GM03348 (cell line): Measurements from ENCODE around the gene DCUN1D1.
"Not testable (repeated sequence)": the region's sequence is repeated elsewhere in the genome, so short reads cannot be mapped to it uniquely, and the experiment has no call there.

Experiments used
- DNase-seq: peaks from one replicate; pipeline ENCODE4 v3.0.0; 2012; ENCODE audit warnings: low spot score

The DCUN1D1 gene

DNA sequence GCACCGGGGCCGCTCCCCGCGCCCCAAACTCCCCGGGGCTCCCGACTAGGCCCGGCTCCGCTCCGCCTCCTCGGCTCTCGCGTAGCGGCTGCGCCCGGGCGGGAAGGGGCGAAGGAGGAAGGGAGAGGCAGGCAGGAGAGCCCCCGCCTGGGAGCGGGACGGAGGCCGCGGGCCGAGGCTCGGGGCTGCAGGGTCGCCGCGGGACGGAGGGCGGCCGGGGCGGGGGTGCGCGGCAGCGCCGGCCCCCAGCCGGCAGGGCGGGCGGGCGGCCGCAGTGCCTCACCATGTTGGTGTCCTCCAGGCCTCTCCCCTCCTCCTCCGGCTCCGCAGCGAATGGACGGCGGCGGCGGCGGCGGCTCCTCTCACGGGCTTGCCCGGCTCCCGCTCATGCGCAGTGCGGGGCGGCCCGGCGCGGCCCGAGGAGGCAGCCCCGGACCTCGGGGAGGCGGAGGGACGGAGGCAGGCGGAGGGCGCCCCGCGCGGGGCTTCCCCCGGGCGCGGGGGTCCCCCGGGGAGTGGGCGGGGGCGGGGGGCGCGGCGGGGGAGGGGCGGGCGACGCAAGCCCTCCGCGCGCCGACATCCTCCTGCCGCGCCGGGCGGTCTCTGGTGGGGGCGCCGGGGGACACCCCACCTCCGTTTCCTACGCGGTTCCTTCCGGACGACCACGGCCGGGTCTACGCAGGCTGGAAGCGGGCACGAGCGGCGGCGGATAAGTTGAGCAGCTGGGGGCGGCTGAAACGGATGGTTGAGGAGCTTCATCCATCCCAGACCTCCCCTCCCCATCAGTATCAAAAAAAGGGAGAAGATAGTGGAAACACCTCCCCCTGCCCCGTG is at the start of gene DCUN1D1:
Gene DCUN1D1 (minus strand): TSS at position 335 of the 834 bp plus-strand sequence. CDS start 49 bp downstream, at position 286.
- peak; percentile 99 for DNase-seq

- no peak for DNase-seq
Observed at GRCh38 chr3:183028416-183028815, 48.1 kb upstream of the DCUN1D1 start.

DNA sequence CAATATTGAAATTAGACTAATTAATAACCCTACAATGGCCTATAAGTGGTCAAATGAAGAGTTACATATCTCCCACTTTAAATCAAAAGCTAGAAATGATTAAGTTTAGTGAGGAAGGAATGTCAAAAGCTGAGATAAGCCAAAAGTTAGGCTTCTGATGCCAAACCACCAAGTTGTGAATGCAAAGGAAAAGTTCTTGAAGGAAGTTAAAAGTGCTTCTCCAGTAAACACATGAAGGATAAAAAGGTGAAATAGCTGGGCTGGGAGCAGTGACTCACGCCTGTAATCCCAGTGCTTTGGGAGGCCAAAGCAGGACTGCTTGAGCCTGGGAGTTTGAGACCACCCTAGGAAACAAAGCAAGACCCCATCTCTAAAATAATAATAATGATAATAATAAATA is 46.9 kb upstream of the DCUN1D1 start:
- DNase-seq, result no peak

DNA sequence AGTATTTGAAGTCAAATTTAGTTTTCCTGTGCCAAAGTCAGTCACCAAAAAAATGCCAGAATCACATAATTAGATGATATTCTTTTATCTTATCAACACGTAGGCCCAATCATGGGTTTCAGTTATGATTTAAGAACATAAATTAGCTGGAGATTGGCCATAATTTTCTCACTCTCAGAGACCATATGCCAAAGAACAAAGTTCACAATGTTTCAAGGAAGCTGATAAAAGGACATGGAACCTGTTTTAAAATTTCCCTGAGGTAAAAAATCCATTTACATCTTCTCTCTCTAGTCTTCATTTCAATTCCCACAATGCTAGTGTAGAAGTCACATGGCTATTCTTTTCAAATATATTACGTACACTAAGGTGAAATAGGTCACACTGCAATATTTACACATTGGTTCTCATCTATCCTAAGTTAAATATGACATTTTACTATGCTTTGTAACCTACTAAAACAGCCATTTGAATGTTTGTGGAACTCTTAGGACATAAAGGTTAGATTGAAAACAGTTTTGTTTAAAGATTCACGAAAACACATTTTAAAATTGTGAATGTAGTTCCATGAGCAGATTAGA is 42.7 kb upstream of the DCUN1D1 start:
- DNase-seq, result no peak

- DNase-seq, result no peak
Observed at GRCh38 chr3:183018421-183019192, 38.3 kb upstream of the DCUN1D1 start.

- no peak for DNase-seq
Observed at GRCh38 chr3:183015185-183015584, 34.8 kb upstream of the DCUN1D1 start.

- no peak for DNase-seq
Observed at GRCh38 chr3:183013856-183014255, 33.5 kb upstream of the DCUN1D1 start.

GRCh38 chr3:183013074-183013473 is 32.7 kb upstream of the DCUN1D1 start:
- DNase-seq, result no peak

DNA sequence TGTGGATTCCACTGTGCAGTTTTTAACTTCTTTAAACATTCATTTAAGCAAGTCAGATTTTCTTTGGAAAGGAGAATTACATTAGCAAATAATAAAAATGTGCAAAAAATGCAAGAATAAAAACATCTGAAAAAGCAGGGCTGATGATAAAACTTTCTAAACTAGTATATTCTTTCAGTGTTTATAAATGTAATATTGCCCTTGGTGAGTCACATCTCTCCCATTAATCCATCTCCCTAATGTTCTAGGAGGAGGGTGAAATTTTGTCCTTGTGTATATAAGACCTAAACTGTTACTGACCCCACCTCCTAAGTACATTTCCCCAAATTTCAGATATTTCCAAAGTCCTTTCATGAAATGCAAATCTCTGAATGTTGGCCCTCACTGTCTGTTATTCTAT is 28.5 kb upstream of the DCUN1D1 start:
- DNase-seq, result no peak

DNA sequence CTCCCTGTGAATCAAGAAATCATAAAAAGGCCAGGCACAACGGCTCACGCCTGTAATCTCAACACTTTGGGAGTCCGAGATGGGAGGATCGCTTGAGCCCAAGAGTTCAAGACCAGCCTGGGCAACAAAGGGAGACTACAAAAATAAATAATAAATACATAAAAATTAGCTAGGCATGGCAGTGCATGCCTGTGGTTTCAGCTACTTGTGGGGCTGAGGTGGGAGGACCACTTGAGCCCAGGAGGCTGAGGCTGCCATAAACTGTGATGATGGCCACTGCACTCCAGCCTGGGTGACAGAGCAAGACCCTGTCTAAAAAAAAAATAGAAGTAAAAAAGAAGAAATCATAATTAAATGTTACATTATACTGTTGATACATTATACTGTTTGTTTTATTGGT is 28.0 kb upstream of the DCUN1D1 start:
- DNase-seq, result no peak

DNA sequence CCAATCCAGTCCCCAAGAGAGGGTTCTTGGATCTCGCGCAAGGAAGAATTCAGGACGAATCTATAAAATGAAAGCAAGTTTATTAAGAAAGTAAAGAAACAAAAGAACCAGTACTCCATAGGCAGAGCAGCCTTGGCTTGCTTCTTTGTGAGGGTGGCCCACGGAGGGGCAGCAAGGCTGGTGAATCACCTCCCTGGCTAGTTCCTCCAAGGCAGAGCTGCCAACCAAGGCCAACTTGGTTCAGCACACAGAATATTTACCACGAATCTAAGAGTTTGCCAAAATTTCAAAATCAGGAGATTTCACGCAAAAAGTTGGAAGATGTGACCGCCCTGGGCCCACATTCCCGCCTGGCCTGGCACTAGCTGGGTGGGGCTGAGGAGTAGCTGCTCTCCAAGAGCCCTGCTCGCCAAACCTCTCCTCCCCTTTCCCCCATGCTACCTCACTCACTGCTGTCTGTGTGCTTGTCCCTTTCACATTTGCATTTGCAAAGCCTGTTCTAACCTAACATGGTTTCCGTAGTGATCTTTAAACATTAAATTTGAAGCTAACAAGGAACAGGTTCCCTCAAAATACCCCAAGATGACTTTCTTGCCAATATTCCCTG is 26.2 kb upstream of the DCUN1D1 start:
- no peak for DNase-seq

GRCh38 chr3:182999767-183000166 is 19.4 kb upstream of the DCUN1D1 start:
- no peak for DNase-seq

GRCh38 chr3:182993486-182994201 is 13.3 kb upstream of the DCUN1D1 start:
- not testable (repeated sequence) for DNase-seq

DNA sequence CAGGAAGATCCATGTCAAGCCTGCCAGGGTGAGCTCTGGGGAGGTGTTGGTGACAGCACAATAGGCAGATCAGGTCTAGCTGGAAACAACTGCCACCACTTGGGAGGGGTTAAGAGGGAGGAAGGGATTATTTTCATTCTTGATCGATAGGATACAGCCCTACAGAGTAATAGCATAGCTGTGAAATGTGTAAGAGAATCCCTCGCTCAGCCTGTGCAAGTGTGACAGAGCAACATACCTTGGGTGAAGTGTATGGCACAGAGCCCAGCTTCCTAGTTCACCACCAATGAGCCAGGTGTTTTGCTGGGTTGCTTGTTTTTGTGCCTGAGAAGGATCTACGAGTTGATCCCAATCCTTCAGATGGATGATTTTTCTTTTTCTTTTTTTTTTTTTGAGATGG is 9.2 kb upstream of the DCUN1D1 start:
- no peak for DNase-seq

- no peak for DNase-seq
Observed at GRCh38 chr3:182986021-182986420, 5.7 kb upstream of the DCUN1D1 start.

DNA sequence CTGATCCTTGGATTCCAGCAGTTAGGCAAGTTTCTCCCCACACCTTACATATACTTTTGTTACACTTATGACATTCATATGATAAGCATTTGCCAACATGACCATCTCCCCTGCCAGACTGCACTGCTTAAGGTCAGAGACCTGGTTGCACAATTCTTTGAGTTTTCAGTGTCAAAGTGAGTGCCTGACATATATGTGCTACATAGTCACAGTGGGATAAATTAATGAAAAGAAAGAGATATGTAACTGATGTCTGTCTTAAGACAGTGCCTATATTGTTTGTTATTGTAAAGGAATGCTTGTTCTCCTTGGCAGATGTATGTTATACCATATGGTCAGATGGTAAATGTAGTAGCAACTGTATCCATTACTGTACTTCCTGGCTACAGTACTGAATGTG is 3.5 kb upstream of the DCUN1D1 start:
- no peak for DNase-seq

GRCh38 chr3:182981038-182981380 is 671 bp upstream of the DCUN1D1 start:
- no peak for DNase-seq

GRCh38 chr3:182979674-182980191 is 605 bp downstream of the DCUN1D1 start:
- peak; percentile 54 for DNase-seq

DNA sequence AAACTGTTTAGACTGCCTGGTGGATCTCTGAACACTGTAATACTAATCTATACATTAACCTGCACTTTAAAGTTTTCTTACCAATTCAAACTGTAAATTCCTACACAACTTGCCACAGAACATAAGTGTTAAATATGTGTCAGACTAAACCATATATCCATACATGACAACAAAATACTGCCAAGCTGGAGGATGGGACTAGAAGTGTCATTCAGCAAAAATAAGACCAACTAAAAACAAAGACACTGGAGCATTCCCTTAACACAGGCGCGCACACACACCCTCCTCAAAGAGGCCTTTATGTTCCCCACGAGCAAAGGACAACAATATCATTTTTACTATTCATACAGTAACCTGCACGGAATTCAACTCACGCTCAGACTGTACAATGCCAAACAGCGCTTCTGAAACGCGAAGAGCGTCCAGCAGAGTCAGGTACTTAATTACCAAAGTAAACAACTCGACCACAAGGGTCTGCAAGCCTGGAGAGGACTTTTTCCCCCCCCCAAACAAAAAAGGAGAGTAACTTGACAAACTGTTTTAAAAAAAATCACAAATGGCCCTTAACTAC is 1.1 kb downstream of the DCUN1D1 start:
- DNase-seq, result no peak

DNA sequence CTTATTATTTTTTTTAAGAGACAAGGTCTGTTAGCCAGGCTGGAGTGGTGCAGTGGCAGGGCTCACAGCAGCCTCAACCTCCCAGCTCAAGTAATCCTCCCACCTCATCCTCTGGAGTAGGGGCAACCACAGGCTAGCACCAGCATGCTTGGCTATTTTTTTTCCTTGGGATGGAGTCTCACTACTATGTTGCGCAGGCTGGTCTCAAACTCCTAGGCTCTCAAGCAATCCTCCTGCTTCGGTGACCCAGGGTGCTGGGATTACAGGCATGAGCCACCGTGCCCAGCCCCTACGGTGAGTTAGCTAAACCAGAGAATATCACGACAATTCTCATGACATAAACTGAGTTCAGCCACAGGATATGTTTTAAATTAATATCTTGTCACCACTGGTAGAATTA is 2.0 kb downstream of the DCUN1D1 start:
- no peak for DNase-seq

DNA sequence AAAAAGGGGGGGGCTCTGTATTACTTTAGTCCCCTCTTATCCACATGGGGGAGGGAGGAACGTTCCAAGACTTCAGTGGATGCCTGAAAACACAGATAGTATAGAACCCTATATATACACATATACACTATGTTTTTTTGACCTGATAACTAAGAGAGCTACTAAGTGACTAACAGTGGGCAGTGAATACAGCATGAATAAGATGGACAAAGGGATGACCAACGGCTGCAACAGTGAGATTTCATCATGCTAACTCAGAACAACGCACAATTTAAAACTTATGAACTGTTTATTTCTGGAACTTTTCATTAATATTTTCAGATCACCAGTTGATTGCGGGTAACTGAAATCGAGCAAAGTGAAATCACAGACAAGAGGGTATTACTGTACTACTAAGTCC is 7.3 kb downstream of the DCUN1D1 start:
- DNase-seq, result no peak
